HG02852 (cell line): ENCODE data around the gene ZNF554.
"Not testable (repeated sequence)": the region's sequence is repeated elsewhere in the genome, so short reads cannot be mapped to it uniquely, and the experiment has no call there.

Experiments used
- ATAC-seq: cut with Tn5 transposase; IDR thresholded peaks from one replicate; pipeline ENCODE4 v1.9.1; 2021; ENCODE audit warnings: mild to moderate bottlenecking, moderate library complexity; ENCODE audit not compliant: unreplicated experiment

ZNF554 gene

GRCh38 chr19:2806736-2807378 is 12.8 kb upstream of the ZNF554 start:
- no peak for ATAC-seq

- no peak for ATAC-seq
Measured at GRCh38 chr19:2807379-2808128, 12.1 kb upstream of the ZNF554 start.

GRCh38 chr19:2808129-2808941 is 11.3 kb upstream of the ZNF554 start:
- no peak for ATAC-seq

- no peak for ATAC-seq
Measured at GRCh38 chr19:2809387-2810140, 10.1 kb upstream of the ZNF554 start.

DNA sequence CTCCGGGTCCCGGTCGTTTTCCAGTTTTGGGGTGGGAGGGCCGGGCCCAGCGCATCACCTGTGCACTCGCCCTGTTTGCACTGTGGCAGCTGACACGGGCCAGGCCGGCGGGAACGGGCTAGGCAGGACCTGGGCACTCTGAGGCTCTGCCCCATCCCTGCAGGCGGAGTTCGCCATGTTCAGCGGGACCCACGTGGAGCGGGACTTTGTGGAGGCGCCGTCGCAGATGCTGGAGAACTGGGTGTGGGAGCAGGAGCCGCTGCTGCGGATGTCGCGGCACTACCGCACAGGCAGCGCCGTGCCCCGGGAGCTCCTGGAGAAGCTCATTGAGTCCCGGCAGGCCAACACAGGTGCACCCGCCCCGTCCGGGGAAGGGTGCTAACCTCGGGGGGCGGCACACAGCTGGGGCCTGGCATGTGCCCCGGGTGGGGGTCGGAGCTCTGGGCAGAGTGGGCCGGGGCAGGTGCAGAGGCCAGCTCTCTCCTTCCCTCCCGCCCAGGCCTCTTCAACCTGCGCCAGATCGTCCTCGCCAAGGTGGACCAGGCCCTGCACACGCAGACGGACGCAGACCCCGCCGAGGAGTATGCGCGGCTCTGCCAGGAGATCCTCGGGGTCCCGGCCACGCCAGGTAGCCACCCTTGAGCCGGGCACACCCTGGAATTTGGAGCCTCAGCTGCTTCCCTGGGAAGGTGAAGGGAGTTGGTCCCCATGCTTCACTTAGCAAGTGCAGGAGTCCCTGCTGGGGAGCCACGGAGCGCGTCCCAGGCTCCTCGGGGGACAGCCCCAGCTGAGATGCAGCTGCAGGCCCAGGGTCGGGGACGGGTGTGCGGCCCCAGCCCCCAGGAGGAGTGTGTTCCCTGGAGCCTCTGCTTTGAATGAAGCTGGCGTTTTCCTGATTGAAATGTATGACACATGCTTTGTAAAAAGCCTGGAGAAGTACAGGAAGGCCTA is 9.3 kb upstream of the ZNF554 start:
- no peak for ATAC-seq

- no peak for ATAC-seq
Measured at GRCh38 chr19:2811221-2811722, 8.4 kb upstream of the ZNF554 start.

- no peak for ATAC-seq
Measured at GRCh38 chr19:2811735-2812413, 7.8 kb upstream of the ZNF554 start.

GRCh38 chr19:2812414-2813234 is 7.0 kb upstream of the ZNF554 start:
- ATAC-seq, result no peak

GRCh38 chr19:2813235-2814160 is 6.2 kb upstream of the ZNF554 start:
- ATAC-seq, result no peak

- ATAC-seq, result no peak
Measured at GRCh38 chr19:2814426-2814825, 5.2 kb upstream of the ZNF554 start.

DNA sequence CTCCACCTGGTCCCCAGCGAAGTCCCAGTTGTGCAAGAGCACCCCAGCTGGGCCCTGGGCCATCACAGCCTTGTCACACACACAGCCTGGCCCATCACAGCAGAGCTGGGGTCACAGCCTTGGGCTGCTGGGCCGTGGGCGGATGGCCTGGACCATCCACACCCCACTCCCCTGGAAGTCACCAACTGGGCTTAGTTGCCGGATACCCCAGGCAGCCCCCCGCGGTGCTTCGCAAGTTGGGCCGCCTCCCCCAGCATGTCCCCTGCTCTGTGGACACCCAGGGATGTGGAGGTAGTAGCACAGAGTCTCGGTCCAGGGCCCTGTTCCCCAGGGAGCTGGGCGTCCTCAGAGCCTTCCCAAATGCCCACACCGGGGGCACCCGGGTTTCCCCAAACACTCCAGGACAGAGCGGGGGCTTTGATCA is 4.5 kb upstream of the ZNF554 start:
- ATAC-seq, result no peak

- ATAC-seq, result no peak
Measured at GRCh38 chr19:2815923-2816322, 3.7 kb upstream of the ZNF554 start.

GRCh38 chr19:2816641-2817040 is 3.0 kb upstream of the ZNF554 start:
- ATAC-seq, result no peak

DNA sequence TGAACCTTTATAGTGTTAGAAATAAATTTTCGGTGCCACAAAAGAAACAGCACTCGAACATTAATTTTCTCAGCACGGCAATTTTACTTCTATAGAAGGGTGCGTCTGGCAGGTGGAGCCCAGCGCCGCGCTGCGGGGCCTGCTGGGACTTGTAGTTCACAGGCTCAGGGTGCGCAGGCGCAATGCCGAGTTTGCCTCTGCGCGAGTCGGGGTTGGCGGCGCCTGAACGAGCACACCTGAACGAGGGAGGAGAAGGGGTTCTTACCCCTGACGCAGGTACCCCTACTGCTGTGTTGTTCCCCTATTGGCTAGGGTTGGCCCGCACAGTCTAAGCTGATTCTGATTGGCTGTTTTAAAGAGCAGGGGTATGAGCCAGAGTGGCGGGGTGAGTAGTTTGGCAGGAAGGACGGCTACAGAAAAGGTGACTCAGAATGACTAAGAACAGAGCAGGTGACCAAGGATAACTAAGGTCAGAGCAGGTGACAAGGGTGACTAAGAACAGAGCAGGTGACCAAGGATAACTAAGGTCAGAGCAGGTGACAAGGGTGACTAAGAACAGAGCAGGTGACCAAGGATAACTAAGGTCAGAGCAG is 2.3 kb upstream of the ZNF554 start:
- ATAC-seq, result not testable (repeated sequence)

DNA sequence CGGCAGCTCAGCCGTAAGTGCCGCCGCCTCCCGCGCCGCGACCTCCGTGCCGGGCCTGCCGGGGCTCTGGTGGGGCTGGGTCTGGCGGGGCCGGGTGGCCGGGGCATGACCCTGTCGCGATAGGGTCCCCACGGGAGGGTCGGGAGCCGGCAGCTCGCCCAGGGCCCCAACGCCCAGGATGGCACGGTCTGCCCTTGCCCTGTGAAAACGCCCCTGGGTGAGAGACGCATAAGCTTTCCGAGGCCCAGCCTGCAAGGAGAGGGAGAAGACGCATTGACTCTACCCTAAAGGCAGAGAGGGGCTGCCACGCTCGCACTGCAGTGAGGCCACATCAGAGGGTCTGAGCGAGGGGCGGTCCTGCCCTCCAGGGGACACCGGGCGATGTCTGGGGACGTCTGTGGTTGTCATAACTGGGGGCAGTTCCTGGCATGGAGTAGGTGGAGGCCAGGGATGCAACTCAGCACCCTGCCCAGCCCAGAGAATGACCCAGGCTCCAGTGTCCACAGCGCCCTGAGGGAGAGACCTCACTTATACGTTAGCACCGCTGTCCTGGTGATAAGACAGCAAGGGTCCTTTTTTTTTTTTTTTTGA is 539 bp downstream of the ZNF554 start:
- peak; percentile 30 for ATAC-seq

DNA sequence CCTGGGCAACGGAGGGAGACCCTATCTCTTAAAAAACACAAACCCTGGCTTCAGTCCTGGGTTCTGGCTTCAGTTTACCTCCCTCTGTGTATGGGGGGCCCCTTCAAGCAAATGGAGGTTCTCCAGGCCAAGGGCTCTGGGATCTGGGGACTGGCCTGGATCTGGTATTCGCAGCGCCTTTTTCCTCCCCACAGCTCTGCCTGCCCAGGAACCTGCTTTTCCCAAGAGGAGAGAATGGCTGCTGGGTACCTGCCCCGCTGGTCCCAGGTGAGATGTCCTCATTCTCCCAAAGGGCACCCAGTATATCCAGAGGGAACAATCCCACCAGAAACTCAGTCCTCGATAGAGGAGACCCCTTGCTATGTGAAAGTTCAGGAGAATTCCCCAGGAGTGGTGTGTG is 3.2 kb downstream of the ZNF554 start:
- ATAC-seq, result no peak
